Measurements from ENCODE around the gene RPUSD1.

RPUSD1 gene

DNA sequence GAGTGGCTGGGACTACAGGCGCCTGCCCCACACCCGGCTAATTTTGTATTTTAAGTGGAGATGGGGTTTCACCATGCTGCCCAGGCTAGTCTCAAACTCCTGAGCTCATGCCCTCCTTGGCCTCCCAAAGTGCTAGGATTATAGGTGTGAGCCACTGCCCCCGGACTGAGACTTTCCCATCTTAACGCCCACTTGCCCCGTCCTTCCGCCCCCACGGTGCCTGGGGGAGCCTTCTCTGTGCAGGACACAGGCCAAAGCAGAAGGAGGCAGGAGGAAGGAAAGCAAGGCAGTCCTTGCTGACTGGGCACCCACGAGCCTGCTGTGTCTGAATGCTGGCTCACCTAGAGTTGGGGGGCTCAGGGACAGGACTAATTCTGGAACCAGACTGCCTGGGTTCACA is 30.0 kb upstream of the RPUSD1 start:
- no peak for DNase-seq

DNA sequence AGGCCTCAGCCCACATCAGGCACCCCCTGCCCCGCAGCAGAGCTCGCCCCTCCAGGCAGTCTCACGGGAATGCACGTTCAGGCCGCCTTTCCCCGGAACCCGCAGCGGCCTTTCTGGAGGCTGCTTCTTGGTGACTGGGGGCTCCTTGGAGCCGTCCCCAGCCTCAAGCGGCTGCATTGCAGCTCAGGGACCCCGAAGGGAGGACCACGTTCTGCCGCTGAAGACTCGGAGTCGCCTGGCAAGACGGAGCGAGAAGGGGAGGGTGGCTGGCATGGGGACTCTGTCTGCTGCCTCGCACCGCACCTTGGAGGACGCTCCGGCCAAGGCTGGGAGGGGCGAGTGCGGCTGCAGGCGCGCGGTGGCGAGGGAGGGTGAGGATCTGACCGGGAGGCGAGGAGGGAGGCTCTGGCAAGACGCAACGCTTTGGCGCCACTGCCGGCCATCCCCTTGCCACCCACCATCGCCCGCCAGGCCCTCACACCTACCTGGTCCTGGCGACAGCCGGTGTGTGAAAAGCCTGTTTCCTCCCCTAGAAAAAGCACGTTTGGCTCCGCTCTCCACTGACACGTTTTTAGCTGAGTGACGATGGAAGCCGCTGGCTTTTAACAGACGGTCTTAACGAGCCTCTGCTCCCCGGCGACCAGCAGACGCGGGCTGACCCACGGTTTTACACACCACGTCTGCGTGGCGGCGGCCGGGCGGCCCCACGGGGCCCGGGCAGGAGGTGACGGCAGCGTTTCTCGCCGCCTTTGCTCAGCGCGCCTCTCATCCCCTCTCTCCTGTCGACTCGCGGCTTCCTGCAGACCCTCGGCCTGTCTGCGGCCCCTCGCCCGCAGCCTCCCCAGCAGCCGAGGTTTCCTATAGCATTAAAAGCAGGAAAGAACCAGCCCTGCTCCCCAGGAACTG is 29.1 kb upstream of the RPUSD1 start:
- DNase-seq: no peak

DNA sequence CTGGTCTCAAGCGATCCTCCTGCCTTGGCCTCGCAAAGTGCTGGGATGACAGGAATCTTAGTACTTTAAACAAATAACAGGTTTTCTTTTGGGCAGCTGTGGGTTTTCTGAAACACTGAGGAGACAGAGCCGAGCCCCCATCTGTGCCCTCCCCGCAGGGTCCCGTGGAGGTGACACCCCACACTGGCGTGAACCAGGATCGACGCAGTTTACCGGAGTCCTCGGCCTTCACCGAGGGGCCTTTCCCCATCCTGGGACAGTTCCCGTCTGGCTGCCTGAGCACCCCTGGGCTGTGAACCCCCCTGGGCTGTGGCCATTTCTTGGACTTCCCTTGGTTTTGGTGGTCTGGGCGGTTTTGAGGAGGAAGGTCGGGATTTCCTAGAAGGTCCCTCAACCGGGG is 27.7 kb upstream of the RPUSD1 start:
- DNase-seq: no peak

DNA sequence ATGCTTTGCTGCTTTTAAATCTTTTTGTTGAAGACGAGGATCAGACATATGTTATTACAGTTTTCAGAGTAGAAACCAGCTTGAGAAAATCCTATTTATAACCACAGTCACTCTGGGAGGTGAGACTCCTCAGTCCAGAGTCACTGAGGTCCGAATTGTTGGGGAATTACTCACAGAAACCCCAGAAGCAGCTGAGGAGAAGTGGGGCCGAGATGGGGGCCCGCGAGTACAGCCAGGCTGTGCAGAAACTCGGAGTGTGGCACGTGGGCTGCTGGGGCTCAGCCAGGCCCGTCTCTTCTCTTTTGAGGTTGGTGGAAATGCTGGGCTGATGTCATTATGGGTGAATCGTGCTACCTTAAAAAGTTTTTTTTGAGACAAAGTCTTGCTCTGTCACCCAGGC is 26.8 kb upstream of the RPUSD1 start:
- DNase-seq: no peak

DNA sequence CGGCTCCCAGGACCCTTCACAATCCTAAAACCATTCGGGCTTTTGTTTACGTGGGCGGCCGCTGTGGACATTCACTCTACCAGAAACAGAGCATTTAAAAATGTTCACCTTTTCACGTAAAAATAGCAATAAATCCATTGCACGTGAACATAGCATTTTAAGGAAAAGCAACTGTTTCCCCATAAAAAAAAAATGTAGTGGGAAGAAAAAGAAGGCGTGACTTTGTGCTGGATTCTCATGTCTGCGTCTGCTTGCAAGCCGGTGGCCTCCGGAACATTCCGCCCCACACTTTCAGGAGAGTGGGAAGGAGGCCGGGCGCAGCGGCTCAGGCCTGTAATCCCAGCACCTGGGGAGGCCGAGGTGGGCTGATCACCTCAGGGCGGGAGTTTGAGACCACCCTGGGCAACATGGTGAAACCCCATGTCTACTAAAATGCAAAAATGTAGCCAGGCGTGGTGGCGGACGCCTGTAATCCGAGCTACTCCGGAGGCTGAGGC is 25.8 kb upstream of the RPUSD1 start:
- no peak for DNase-seq

DNA sequence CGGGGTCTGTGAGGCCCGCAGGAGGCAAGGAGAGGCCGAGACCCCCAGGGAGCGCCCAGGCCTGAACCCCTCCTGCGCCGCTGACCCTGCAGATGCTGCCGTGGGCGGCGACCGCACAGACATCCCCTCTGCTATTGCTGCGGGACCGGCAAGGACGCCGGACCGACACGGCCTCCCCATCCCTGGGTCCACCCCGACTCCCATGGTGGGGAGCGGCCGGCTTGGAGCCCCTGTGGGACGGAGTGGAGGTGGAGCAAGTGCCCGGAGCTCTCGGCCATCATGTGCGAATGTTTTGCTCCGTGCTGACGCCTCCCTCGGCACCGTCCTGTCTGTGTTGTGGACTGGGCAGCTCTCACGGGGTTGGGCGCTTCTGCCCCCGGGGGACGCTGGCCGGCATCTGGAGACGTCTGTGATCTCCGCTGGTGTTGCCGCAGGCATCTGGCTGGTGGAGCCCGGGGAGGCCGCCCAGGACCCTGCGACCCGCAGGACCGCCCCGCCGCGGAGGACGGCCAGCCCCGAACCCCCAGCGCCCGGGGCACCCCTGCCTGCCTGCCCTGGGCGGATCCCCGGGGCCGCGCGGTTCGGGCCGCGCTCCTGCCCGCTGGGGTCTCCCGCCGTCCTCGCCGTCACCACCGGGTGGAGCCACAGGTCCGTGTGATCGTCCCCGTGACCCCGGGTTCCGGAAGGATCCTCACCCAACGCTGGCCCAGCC is 25.2 kb upstream of the RPUSD1 start:
- DNase-seq: peak; percentile 81

DNA sequence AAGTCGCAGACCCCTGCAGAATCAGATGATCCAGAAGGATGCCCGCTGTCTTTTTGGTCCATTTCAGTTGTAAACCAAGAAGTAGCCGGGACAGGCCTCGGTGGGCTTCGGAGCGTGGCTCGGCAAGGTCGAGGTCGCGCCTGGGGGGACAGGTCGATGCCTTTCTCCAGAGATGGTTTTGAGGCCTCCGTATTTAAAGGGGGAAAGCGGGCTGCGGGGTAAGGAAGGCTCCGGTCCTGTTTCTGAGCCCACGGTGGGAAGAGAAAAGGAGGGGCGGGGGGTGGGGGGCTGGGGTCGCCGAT is 19.9 kb upstream of the RPUSD1 start:
- DNase-seq: no peak

DNA sequence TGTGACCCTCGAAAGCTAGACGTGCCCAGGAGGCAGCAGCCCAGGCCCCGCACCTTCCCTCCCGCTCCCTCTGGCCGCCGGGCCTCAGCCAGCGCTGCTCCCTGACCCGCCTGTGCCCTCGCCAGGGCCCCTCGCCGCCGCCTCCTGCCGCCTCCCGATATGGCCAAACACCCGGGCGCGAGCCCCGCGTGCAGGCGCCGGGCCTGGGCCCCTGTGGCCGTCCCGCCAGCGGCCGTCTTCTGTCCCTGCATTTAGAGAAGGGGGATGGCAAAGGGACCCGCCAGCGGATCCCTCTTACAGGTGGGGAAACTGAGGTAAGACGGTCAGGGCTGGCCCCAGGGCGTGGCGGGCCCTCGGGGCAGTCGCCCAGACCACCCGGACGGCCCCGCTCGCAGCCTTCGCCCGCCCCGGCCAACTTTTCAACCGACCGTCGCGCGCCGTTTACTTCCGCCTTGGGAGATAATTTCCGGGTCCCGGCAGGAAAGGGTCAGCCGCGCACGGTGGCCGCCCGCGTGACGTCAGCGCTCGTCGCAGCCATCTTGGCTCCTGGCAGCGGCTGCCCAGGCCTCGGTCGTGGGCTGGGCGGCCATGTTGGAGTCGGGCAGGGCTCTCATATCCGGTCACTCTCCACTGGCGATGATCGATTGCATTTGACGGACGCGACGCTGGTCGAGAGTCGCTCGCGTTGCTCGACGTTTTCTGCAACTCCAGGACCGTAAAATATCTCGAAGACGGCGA is 19.3 kb upstream of the RPUSD1 start:
- DNase-seq: peak; percentile 90

DNA sequence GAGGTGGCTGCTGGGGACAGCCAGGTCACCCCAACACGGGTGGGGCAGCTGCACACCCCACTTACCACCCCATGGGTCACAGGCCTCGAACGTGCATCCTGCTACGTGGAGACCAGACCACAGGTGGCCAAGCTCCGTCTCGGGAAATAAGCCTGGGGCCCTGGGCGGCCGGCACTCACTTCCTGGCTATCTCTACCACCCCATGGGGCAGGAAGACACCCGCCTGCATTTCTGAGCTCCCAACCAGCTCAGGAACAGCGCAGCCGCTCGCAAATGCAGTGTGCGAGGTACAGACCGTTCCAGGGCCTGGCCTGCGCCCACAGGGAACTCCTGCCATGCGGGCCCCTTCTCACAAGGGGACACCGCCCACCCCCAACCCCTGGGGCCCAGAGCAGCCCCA is 17.3 kb upstream of the RPUSD1 start:
- no peak for DNase-seq

DNA sequence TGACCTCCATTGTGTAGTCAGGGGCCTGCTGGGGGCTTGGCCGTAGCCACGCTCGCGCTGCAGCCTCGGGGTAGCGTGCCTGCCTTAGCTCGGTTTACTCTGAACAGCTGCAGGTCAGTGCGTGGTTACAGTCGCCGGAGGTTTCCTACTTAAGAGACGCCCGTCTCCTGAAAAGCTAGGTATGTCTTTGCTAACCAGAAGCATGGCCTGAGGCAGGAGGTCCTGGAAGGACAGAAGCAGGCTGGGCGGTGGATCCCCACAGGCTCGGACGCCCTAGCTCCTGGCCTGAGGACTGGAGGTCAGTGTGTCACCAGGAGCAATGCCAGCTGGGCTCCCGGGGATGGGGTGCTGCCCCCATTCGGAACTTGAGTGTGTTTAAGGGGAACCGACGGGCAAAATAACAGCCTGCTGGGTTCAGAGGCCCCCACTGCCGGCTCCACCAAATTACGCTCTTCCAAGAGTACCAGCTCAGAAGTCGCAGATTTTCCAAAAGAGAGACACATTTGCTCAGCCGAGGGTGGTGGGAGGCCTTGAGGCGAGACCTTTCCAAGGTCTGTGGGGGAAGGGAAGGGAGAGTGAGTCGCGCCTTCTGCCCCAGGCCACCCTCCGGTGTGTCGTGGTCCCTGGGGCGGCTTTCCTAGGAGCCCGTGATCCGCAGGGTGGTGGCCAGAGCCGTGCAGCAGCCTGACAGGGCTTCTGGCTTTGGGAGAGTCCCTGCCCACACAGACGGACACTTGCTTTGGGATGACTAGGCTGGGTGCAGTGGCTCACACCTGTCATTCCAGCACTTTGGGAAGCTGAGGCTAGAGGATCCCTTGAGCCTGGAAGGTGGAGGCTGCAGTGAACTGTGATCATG is 16.2 kb upstream of the RPUSD1 start:
- no peak for DNase-seq

DNA sequence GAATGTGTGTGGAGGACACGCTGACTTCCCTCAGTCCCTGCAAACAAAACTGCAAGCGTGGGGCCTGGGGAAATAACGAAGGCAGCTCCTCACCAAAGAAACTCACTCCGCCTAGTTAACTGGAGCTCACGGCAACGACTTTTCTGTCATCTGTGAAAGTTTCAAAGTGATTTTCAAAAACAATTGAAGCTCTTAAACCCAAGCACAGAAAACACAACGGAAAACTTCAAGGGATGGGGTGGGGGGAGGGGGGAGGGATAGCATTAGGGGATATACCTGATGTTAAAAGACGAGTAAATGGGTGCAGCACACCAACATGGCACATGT is 15.5 kb upstream of the RPUSD1 start:
- no peak for DNase-seq

DNA sequence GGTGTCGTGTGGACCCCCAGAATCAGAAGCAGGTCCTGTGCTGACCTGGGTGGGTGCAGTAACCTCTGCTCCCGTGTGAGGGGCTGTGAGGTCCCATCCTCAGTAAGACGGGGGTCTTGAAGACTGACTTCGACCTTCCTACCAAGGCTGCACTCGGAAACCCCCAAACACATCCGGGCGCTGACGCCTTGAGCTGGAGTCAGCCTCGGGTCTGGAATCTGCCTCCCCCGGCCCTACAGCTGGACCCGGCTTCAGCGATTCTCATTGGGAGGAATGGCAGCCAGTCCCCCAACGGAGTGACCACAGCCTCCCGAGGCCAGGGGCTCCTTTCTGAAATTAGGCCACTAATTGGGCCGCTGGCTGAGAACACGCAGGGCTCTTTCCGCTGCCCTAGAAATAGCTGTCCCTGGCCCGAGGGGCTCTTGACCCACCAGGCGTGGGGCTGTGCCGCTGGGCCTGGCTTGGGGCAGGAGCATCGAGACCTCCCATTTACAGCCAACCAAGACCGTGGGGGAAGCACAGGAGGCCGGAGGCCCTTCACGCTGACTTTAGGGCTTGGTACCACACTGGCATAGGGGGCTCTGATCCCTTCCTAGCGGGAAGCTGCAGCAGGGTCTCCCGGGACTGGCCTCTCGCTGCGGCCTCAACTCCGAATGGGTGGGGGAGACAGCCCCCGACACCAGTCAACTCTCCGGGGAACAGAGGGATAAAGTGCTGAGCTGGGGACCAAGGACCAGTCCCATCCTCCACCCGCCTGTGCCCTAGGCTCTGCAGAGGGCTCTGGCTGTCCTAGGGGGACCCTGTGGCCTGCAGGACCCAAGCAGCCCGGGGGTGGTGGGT is 15.0 kb upstream of the RPUSD1 start:
- DNase-seq: no peak

DNA sequence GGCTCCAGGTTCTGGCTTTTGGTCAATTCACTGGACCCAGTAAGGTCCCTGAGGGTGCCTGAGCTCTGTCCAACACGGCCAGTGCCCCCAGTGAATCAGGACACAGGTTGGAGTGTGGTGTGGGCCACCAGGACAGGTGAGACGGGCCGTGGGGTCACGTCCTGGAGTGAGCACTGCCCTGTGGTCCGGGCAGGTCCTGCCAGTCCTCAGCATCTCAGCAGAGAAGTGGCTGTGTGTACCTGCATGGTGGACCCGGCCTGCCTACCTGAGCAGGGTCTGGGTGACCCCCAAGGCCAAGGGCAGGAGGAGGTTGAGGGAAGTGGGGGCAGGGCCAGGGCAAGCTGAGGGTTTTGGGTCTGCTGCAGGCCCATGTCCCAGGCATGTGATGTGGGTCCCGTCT is 14.3 kb upstream of the RPUSD1 start:
- DNase-seq: no peak

DNA sequence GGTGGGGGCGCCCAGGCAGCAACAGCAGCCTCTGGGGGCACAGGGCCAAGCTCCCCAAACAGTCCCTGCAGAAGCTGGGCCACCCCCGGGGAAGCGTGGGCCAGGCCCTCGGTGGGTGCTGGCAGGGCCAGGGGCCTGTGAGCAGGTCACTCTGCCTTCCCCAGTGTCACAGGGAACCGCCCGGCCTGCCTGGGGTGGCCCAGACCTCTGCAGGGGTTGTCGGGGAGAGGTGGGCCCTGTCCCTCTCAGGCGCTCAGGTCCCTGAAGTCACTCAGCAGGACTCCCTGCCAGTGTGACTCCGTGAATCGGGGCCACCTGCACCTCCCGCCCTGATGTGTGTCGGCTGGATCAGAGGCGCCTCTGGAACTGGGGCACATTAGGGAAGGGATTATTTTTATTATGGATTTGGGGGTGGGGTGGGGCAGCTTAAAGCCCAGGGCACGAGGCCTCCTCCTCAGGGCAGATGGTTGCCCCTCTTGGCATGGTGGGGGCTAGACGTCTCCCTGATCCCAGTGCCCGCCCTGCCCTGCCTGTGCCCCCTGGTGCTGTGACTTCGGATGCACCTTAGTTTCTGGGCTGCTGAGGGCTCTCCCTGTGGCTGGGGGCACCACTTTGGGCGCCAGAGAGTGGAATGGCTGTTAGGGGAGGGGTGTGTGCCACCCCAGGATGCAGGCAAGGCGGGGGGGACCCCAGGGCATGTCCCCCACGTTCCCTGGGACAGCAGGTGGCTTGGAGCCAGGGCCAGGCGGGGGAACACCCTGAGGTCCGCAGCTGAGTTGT is 13.6 kb upstream of the RPUSD1 start:
- DNase-seq: no peak

DNA sequence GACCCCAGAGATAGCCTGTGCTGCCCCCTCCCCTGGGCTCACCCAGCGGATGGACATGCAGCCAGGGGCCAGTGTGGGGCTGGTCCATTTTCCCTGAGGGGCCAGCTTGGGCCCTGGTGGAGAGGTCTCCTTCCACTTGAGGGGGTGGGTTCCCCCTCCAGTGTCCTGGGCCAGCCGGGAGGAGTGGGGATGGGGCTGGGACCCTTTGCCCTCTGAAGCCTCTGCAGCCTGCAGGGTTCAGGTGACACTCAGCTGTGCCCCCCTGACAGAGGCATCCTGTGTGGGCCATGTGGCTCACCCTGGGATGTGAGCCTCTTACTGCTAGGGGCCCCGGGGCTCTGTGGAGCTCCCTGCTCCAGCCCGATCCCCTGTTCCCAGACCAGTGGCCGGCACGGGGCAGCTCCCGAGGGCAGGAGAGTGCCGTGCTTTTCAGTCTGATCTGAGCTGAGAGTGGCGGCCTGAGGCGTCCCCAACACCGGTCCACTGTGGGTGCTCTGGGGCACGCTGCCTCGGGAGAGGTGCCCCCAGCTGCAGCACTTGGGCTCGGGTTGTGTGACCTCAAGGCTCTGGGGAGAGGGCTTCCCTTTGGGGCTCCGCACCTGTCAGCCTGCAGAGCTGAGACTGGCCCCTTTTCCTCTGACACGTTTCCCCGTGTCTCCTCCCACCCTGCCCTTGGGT is 12.8 kb upstream of the RPUSD1 start:
- DNase-seq: no peak

DNA sequence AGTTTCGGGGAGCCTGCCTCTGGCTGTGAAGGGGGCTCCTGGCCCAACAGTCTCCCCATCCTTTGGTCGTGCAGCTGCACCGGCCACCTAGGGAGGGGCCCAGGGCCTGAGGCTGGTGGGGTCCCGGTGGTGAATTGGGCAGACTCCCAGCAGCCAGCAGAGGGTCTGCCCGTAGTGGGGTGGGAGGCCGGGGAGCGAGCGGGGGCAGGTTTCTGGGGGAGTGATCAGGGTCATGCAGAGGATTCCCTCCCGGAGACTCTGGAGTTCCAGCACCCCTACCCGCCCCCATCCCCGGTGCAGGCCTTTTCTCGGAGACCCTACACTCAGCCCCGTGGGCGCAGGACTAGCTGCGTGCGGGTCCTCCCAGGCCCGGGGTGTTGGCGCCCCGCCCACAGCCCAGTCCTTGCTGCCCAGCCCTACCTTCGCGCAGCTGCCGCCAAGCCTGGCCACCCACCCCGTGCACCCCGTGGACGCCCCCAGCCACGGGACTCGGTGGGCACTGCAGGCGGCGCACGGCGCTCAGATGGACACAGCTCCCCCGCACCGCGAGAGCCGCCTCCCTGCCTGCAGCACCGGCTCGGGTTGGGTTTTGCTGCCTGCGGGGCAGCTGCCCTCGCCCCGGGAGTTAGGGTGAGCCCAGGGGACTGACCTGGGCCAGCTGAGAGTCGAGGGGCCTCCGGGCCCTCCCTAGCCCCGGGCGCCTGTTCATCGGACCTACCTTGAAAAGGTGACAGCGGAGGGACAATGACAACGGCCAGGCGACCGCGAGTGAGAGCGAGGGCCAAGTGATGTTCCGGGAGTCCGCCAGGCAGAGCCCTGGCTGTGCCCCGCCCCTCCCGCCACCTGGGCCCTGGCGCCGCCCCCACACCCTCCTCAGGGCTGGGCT is 12.0 kb upstream of the RPUSD1 start, which contains the start of gene GNG13:
GNG13 (minus strand) TSS at position 787 of the 886 bp plus-strand sequence. CDS start 1,657 bp downstream, outside the sequence.
- DNase-seq: no peak

DNA sequence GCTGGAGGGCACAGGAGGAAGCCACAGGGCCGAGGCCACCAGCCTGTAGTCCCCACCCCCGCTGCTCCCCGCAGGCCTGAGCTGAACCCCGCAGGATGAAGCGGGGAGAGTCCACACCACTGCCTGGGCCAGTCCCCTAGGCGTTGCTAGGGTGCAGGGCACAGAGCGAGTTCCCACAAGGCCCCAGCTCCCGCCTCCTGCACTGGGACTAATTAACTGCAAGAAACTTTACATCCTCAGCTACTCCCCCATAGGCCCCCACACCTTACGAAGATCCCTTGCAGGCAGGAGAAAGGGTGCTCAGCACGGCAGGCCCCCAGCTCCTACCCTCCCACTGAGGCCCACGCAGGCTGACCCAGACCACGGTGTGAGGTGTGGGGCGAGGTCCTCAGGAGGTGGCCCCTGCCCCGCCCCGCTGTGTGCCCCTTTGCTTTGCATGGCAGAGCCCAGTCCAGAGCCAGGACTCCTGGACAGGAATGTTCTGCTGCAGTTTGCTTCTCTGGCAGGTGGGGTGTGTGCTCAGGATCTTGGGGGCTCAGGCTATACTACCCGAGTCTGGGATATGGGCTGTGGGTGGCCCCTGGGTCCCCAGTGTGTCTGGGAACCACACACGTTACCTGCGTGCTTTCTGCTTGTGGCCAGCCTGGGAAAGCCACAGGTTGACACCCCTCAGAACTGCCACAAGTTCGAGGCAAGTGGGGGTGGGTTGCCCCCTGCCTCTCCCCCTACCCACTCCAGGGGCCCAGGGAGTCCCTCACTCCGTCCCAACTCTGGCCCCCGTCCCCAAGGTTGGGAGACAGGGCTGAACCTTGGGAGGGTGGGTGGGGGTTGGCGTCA is 11.1 kb upstream of the RPUSD1 start:
- no peak for DNase-seq

DNA sequence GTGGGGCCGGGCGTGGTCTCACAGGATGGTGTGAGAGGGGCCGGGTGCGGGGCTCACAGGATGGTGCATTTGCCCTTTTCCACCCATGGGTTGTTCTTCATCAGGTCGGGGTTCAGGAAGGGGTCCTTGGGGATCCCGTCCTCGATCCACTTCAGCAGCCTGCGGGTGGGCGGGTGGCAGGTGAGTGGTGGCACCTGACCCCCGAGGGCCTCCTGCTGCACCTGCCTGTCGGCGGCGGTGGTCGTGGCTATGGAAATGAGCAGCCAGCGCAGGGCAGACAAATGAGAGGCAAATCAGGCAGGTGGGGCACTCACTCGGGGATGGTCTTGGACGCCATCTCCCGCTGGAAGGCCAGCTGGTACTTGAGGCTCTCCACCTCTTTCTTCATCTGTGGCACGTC is 10.5 kb upstream of the RPUSD1 start:
- no peak for DNase-seq

Measured in stimulated activated CD8-positive, alpha-beta memory T cell treated with anti-CD3 and anti-CD28 coated beads, Interleukin-4, amount 100 ng/mL, for 48 hours (primary cell).